ENCODE results near the gene EFCAB6. TPM values are rescaled to one million over a fixed set of nuclear protein-coding genes. Genes with fewer than 3 reads are reported as not detected.

EFCAB6 gene
- polyA plus RNA-seq, 2 of the 4 experiments (the other 2 are of a cell fraction), result 0.46 to 1.2 TPM

GRCh38 chr22:43747058-43747457, 65.0 kb downstream of the EFCAB6 start:
- ChIA-PET POLR2A (no interaction called here), CTCF (no interaction called here)
- Histone ChIP-seq H3K27ac (no peak overlapping the region), H3K4me2 (no peak overlapping the region), H3K9me3 (no peaks in the 10 kb centered on the region), H3K4me1 (no peaks in the 10 kb centered on the region), H3K4me3 (no peak overlapping the region)
- TF ChIP-seq NPAS2 (CRISPR knock-in tag; IDR thresholded peaks at IDR 0.05; ENCODE audit: borderline replicate concordance), result no peak
- no peak for TF ChIP-seq HOXB13 (CRISPR knock-in tag; IDR thresholded peaks at IDR 0.05; ENCODE audit: low read depth)
- no peak for TF ChIP-seq ESRRA (IDR thresholded peaks at IDR 0.05; ENCODE audit: borderline replicate concordance, low read length)
- TF ChIP-seq FOSB (CRISPR knock-in tag; IDR thresholded peaks at IDR 0.05), result no peak
- no peak for ATAC-seq
- DNase-seq (ENCODE audit: low read depth in 1 of 2, low spot score in 1 of 2), result no peak
- no peak for FAIRE-seq
- WGBS (ENCODE audit: missing lambda C conversion rate), result 61% methylated on average over 6 of the region's 6 CpGs

- H3K4me1 ChIP-seq, result no peaks in the 10 kb centered on the region
- no peak for ATAC-seq
- no peak for FAIRE-seq
- no peaks in the 10 kb centered on the region for H3K9me3 ChIP-seq
- ChIA-PET CTCF (no interaction called here), POLR2A (no interaction called here)
- TF ChIP-seq HDAC2 (IDR thresholded peaks at IDR 0.05), result no peak
- no peak for TF ChIP-seq PBX3 (IDR thresholded peaks at IDR 0.05)
- TF ChIP-seq RNF2 (IDR thresholded peaks at IDR 0.05; ENCODE audit: borderline replicate concordance, low read depth), result no peak
- TF ChIP-seq EP300 (IDR thresholded peaks at IDR 0.05), result no peak
- no peak for TF ChIP-seq MAFK (IDR thresholded peaks at IDR 0.05; ENCODE audit: partially characterized antibody)
- no peak for TF ChIP-seq HOXB5 (CRISPR knock-in tag; IDR thresholded peaks at IDR 0.05)
- no peak for TF ChIP-seq CHD2 (IDR thresholded peaks at IDR 0.05; ENCODE audit: low read length, partially characterized antibody)
- TF ChIP-seq MAZ (IDR thresholded peaks at IDR 0.05; ENCODE audit: borderline replicate concordance, low read depth, low read length), result no peak
- TF ChIP-seq NR3C1 (IDR thresholded peaks at IDR 0.05), result no peak
- TF ChIP-seq BHLHE40 (IDR thresholded peaks at IDR 0.05; ENCODE audit: low read depth, low read length), result no peak
- no peak for TF ChIP-seq NPAS2 (CRISPR knock-in tag; IDR thresholded peaks at IDR 0.05; ENCODE audit: borderline replicate concordance)
- no peak for TF ChIP-seq ELK1 (IDR thresholded peaks at IDR 0.05; ENCODE audit: low read depth, low read length)
- no peak for TF ChIP-seq GATA3 (IDR thresholded peaks at IDR 0.05; ENCODE audit: borderline replicate concordance)
- no peak for TF ChIP-seq FOSB (CRISPR knock-in tag; IDR thresholded peaks at IDR 0.05)
- no peak for TF ChIP-seq EHMT2 (IDR thresholded peaks at IDR 0.05; ENCODE audit: low read depth)
- TF ChIP-seq CTCF (IDR thresholded peaks at IDR 0.05), result no peak
- no peak for TF ChIP-seq PHF8 (IDR thresholded peaks at IDR 0.05; ENCODE audit: borderline replicate concordance, low read depth)
- no peak for TF ChIP-seq EHF (CRISPR knock-in tag; IDR thresholded peaks at IDR 0.05)
- no peak for DNase-seq (ENCODE audit: low read depth in 1 of 2, low spot score in 1 of 2)
- H3K27ac ChIP-seq, result no peak overlapping the region
- H3K4me2 ChIP-seq, result no peak overlapping the region
- WGBS (ENCODE audit: missing lambda C conversion rate), result 59% methylated on average over 13 of the region's 13 CpGs
- no peak overlapping the region for H3K4me3 ChIP-seq
Measured at GRCh38 chr22:43745783-43746356, 66.2 kb downstream of the EFCAB6 start.

GRCh38 chr22:43745411-43745770, 66.7 kb downstream of the EFCAB6 start:
- POLR2A ChIA-PET, result no interaction called here
- WGBS (ENCODE audit: missing lambda C conversion rate), result 63% methylated on average over 7 of the region's 7 CpGs
- TF ChIP-seq ZFP36 (IDR thresholded peaks at IDR 0.05; ENCODE audit: borderline replicate concordance, partially characterized antibody) (no peak), CBX8 (IDR thresholded peaks at IDR 0.05) (no peak), PBX3 (IDR thresholded peaks at IDR 0.05) (no peak), ZC3H11A (IDR thresholded peaks at IDR 0.05) (no peak), CBX2 (IDR thresholded peaks at IDR 0.05; ENCODE audit: borderline replicate concordance, low read depth) (no peak), BHLHE40 (IDR thresholded peaks at IDR 0.05; ENCODE audit: low read depth, low read length) (no peak), RARB (CRISPR knock-in tag; IDR thresholded peaks at IDR 0.05) (no peak), HOXB13 (CRISPR knock-in tag; IDR thresholded peaks at IDR 0.05; ENCODE audit: low read depth) (no peak), JUNB (IDR thresholded peaks at IDR 0.05) (no peak), ZSCAN20 (CRISPR knock-in tag; IDR thresholded peaks at IDR 0.05) (no peak)

More at GRCh38 chr22:43745411-43745770, 66.7 kb downstream of the EFCAB6 start:
- no peaks in the 10 kb centered on the region for H3K4me1 ChIP-seq
- DNase-seq (ENCODE audit: low read depth in 1 of 2, low spot score in 1 of 2) (no peak), FAIRE-seq (no peak), ATAC-seq (no peak)
- H3K4me3 ChIP-seq, result no peak overlapping the region
- CTCF ChIA-PET, result no interaction called here
- H3K27ac ChIP-seq, result no peak overlapping the region
- H3K9me3 ChIP-seq, result no peaks in the 10 kb centered on the region
- no peak overlapping the region for H3K4me2 ChIP-seq
